ENCODE data around the gene AHRR.
A peak's percentile ranks its signal among the peaks of the same experiment; 100 is the strongest.

AHRR gene

DNA sequence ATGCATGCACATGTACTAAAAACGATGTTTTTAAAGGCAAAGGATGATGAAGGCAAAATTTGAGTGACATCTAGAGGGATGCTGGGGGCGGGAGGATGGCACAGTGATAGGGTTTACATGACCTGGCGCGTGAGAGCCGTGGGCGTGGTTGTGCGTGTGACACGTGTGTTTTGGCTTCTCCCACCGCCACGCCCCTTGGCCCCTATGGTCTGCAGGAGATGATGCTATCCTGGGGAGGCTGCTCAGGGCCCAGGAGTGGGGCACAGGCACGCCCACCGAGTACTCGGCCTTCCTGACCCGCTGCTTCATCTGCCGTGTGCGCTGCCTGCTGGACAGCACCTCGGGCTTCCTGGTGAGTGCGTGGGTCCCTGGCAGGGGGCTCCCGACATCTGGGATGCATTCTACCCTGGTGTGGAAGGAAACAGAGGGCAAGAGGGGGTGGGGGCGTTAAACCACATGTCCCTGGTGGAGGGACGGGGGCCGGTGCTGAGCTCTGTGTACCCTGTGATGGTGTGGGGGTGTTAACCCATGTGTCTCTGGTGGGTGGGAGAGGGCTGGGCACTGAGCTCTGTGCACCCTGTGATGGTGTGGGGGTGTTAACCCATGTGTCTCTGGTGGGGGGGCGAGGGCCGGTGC, 102.2 kb downstream of the AHRR start:
- no peak overlapping the region for H3K4me3 ChIP-seq (ENCODE audit: low read depth, low read length)
- TF ChIP-seq CTCF (IDR thresholded peaks at IDR 0.05; ENCODE audit: borderline replicate concordance, insufficient read depth, low read depth, low read length): no peak

DNA sequence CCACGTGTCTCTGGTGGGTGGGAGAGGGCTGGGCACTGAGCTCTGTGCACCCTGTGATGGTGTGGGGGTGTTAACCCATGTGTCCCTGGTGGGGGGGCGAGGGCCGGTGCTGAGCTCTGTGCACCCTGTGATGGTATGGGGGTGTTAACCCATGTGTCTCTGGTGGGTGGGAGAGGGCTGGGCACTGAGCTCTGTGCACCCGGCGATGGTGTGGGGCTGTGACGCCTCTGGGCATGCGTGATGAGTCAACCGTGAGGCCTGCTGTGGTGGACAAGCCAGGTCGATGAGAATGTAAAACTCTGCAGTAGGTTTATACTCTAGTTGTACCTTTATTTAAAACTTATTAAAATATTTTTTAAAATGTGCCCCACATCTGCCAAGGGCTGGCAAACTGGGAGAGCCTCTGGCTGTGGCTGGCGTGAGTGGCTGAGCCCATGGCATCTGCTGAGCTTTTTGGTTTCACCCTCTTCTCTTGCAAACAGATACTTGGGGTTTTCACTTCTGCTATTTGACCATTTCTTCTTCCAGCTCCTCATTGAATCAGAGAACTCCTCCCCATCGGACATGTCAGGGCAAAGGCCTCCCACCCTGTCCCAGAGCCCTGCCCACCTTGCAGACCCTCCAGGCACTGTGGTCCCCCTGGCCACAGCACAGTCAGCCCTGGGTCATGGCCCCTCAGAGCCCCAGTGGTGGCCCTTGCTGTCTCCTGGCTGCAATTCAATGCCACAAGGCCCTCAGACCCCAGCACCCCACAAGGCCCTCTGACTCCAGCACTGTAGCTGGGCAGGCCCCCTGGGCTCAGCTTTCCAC, 103.0 kb downstream of the AHRR start:
- TF ChIP-seq CTCF (IDR thresholded peaks at IDR 0.05; ENCODE audit: borderline replicate concordance, insufficient read depth, low read depth, low read length): no peak

DNA sequence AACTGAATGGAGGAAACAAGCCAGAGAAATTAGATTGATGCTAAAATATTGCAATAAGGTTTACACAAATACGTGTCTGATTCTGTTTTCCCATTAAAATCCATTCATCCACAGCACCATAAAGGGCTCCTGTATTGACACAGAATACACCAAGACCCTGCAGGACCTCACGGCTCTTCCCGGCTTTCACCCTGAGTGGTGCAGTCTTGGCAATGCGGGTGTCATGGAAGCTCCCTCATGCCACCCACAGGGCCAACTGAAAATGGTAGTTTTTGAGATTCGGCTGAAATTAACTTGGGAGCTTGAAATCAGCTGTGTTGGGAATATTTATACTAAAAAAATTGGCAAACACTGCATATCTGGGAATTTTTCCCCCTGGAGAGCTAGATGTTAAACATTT, 104.2 kb downstream of the AHRR start:
- TF ChIP-seq CTCF (IDR thresholded peaks at IDR 0.05; ENCODE audit: borderline replicate concordance, insufficient read depth, low read depth, low read length): peak; percentile 10; the same call in 1 of the 2 replicates

More for the DNA sequence above, 103.0 kb downstream of the AHRR start:
- H3K4me3 ChIP-seq (ENCODE audit: low read depth, low read length): no peak overlapping the region

DNA sequence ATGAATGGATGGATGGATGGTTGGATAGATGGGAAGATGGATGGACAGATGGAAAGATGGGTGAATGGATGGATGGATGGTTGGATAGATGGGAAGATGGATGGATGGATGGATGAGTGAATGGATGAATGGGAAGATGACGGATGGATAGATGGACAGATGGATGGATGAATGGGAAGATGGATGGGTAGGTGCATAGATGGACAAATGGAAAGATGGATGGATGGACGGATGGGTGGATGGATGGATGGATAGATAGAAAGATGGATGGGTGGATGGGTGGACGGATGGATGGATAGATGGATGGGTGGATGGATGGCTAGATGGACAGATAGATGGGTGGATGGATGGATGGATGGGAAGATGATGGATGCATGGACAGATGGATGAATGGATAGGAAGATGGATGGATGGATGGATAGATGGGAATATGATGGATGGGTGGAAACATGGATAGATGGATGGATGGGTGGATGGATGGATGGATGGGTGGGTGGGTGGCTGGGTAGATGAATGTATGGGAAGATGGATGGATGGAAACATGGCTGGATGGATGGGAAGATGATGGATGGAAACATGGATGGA, 105.0 kb downstream of the AHRR start:
- no peak for TF ChIP-seq CTCF (IDR thresholded peaks at IDR 0.05; ENCODE audit: borderline replicate concordance, insufficient read depth, low read depth, low read length)
- H3K4me3 ChIP-seq (ENCODE audit: low read depth, low read length): no peak overlapping the region

More for the DNA sequence above, 104.2 kb downstream of the AHRR start:
- H3K4me3 ChIP-seq (ENCODE audit: low read depth, low read length): no peak overlapping the region

GRCh38 chr5:427415-428087, 106.0 kb downstream of the AHRR start:
- no peak for TF ChIP-seq CTCF (IDR thresholded peaks at IDR 0.05; ENCODE audit: borderline replicate concordance, insufficient read depth, low read depth, low read length)
- H3K4me3 ChIP-seq (ENCODE audit: low read depth, low read length): no peak overlapping the region

DNA sequence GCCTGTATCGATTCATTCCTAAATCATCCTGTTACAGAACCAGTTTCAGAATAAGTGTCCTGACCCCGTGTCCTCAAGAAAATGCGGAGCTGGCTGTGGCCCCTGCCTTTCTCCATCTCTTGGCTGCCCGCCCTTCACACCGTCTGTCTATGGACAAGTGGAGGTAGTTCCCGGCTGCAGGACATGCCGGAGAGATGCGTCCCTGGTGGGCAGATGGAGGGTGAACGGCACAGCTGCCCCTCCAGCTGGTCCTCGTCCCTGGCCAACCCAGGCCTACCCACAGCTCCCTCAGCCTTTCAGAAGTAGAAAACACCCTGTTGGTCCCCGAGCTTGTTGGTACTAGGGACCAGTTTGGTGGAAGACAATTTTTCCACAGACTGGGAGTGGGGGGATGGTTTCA, 106.7 kb downstream of the AHRR start:
- H3K4me3 ChIP-seq (ENCODE audit: low read depth, low read length): no peak overlapping the region
- no peak for TF ChIP-seq CTCF (IDR thresholded peaks at IDR 0.05; ENCODE audit: borderline replicate concordance, insufficient read depth, low read depth, low read length)
